Amygdala (tissue), 56 donors: ENCODE data around the gene SCN2A.

Experiments used
- DNase-seq, 56 donors: peaks; one replicate each; lab custom pipeline; 2025; lab: John Stamatoyannopoulos, UW

SCN2A gene

GRCh38 chr2:165407466-165407865 lies 168.3 kb downstream of the SCN2A start:
- no peak for DNase-seq

GRCh38 chr2:165408186-165408585 lies 169.0 kb downstream of the SCN2A start:
- no peak for DNase-seq

- DNase-seq = no peak
Observed at GRCh38 chr2:165410276-165410675, 171.1 kb downstream of the SCN2A start.

- DNase-seq = no peak
Observed at GRCh38 chr2:165414187-165414586, 175.0 kb downstream of the SCN2A start.

- DNase-seq = no peak
Observed at GRCh38 chr2:165417009-165417408, 177.8 kb downstream of the SCN2A start.

- no peak for DNase-seq
Observed at GRCh38 chr2:165420231-165420630, 181.0 kb downstream of the SCN2A start.

- DNase-seq = no peak
Observed at GRCh38 chr2:165423081-165423480, 183.9 kb downstream of the SCN2A start.

GRCh38 chr2:165425556-165425955 lies 186.3 kb downstream of the SCN2A start:
- no peak for DNase-seq

GRCh38 chr2:165427686-165428085 lies 188.5 kb downstream of the SCN2A start:
- no peak for DNase-seq

- DNase-seq = no peak
Observed at GRCh38 chr2:165428926-165429325, 189.7 kb downstream of the SCN2A start.

- no peak for DNase-seq
Observed at GRCh38 chr2:165431014-165431413, 191.8 kb downstream of the SCN2A start.

GRCh38 chr2:165432234-165432966 lies 193.2 kb downstream of the SCN2A start:
- DNase-seq = no peak

- no peak for DNase-seq
Observed at GRCh38 chr2:165434865-165435496, 195.8 kb downstream of the SCN2A start.

GRCh38 chr2:165435611-165436010 lies 196.4 kb downstream of the SCN2A start:
- no peak for DNase-seq

- no peak for DNase-seq
Observed at GRCh38 chr2:165436559-165436958, 197.3 kb downstream of the SCN2A start.

- DNase-seq = no peak
Observed at GRCh38 chr2:165440367-165440766, 201.2 kb downstream of the SCN2A start.
